Stimulated activated CD4-positive, alpha-beta T cell treated with anti-CD3 and anti-CD28 coated beads, Interleukin-15, amount 100 ng/mL, for 24 hours (primary cell): ENCODE measurements around the gene ARFRP1.

Experiments used
- DNase-seq: peaks from one replicate; pipeline ENCODE4 v3.0.0-alpha.2; 2020

ARFRP1 gene

GRCh38 chr20:63743210-63743970 is 35.6 kb upstream of the ARFRP1 start:
- no peak for DNase-seq

- DNase-seq, result no peak
Measured at GRCh38 chr20:63742381-63743024, 34.7 kb upstream of the ARFRP1 start.

GRCh38 chr20:63741676-63742380 is 34.1 kb upstream of the ARFRP1 start:
- DNase-seq, result no peak

DNA sequence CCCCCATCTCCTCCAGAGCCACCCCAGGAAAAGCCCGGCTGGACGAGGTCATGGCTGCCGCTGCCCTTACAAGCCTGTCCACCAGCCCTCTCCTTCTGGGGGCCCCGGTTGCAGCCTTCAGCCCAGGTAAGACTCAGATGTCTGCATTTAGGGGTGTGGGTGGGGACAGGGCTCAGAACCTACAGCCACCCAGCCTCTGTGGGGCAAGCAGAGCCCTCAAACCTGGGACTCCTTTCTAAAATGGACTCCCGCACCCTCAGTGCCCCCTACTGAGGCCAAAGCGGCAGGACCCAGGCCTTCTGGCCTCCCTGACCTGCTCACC is 33.5 kb upstream of the ARFRP1 start:
- no peak for DNase-seq

DNA sequence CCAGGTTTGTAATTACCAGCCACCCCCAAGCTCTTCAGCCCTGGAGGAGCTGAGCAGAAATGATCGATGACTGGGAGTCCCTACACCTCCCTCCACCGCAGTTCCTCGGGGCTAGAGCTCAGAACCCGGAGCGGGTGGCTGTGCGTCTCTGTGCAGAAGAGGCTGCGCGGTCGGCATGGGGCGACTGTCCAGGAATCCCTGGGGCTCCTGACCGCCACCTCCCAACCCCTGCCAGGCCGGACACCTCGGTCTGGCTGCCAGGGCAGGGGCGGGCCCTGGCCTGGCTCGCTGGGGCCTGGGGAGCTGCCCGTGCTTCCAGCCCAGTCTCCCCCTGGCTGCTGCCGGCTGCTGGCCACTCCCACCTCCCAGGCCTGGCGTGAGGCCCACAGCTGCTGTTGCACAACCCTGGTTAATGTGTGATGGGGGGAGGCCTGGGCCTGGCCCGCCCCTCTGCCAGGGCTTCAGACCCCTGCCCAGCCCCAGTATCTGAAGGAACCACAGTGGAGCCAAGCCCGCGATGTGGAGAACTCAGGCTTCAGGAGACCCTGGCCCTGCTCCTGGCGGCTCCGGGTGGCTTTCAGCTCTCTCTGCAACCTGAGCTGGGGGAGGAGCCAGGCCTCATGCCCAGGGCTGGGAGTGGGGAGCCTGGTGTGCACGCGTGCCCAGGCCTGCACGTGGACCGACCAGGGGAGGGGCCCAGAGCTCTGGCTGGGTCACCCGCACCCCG is 33.0 kb upstream of the ARFRP1 start:
- peak; percentile 49 for DNase-seq

DNA sequence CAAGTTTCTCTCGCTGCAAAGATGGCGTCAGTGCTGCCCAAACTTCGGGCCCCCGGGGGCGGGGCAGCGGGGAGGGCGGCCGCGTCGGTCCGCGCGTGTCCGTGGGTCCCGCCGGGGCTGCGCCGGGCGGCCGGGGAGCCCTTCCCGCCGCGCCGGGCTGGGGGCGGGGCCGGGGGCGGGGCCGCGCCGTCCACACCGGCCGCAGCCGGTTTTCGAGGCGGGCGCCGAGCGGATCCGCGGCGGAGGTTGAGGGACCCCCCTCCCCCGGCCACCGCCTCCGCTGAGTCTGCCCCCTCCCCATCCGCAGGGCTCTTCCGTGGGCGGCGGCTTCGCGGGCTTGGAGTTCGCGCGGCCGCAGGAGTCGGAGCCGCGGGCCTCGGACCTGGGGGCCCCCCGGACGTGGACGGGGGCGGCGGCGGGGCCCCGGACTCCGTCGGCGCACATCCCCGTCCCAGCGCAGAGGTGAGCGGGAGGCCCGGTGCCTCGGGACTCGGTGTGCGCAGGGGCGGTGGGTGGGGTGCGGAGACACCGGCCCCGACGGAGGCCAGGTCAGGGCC is 32.4 kb upstream of the ARFRP1 start:
- DNase-seq, result peak; percentile 57

DNA sequence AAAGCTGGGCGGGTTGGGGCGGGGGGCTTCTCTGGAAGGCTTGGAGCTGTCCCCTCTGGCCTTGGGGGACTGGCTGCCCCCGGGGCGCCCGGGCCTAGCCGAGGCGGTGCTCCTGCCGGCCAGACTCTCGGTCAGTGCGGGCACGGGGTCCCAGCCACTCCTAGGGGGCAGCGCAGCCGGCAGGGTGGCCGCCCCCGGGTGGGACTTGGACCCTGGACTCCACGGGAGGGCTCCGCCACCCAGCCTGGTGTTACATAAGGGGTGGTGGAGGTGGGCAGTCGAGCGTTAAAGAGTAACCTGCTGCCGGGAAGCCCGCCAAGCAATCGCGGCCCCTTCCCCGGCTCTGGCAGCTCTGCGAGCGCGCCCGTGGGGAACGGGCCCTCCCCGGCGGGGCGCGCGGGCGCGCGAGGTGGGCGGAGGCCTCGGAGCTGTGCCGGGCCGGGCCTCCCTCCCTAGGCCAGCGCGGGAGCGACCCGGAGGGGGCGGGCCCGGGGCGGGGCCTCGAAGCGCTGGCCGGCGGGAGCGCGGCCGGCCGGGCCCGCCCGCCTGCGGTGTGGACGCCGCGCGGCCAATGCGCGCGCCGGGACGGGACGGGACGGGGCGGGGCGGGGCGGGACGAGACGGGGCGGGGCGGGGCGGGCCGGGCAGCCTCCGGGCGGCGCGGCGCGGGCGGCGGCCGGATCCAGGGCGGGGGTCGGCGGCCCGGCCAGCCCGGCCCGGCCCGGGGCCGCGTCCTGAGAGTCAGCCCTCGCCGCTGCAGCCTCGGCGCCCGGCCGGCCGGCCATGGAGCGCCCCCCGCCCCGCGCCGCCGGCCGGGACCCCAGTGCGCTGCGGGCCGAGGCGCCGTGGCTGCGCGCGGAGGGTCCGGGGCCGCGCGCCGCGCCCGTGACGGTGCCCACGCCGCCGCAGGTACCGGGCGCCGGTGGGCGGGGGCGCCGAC is 31.6 kb upstream of the ARFRP1 start, which contains the start of gene SLC2A4RG:
Gene SLC2A4RG (plus strand): TSS at position 647 of the 940 bp plus-strand sequence. CDS start 137 bp downstream, at position 784.
- DNase-seq, result peak; percentile 78

- peak; percentile 54 for DNase-seq
Measured at GRCh38 chr20:63738687-63739129, 30.9 kb upstream of the ARFRP1 start.

DNA sequence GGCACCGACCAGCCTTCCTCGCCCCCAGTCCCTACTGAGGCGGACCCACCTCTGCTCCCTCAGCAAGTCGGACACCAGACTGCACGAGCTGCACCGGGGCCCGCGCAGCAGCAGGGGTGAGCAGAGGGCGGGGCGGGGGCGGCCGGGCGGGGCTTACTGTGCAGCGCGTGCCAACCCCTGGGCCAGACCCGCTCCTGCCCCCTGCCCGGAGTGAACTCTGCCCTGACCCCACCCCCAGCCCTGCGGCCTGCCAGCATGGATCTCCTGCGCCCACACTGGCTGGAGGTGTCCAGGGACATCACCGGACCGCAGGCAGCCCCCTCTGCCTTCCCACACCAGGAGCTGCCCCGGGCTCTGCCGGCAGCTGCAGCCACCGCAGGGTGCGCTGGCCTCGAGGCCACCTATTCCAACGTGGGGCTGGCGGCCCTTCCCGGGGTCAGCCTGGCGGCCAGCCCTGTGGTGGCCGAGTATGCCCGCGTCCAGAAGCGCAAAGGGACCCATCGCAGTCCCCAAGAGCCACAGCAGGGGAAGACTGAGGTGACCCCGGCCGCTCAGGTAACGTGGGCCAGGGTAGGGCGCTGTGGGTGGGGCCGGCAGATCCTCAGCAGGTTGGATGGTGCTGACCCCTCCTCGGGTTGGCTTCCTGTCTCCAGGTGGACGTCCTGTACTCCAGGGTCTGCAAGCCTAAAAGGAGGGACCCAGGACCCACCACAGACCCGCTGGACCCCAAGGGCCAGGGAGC is 30.3 kb upstream of the ARFRP1 start:
- DNase-seq, result peak; percentile 44

- DNase-seq, result no peak
Measured at GRCh38 chr20:63737695-63737944, 29.8 kb upstream of the ARFRP1 start.

- peak; percentile 66 for DNase-seq
Measured at GRCh38 chr20:63736893-63737694, 29.3 kb upstream of the ARFRP1 start.

- DNase-seq, result peak; percentile 68
Measured at GRCh38 chr20:63735859-63736718, 28.3 kb upstream of the ARFRP1 start, which contains the start of gene LIME1. Gene LIME1 (plus strand): TSS chr20:63736664. CDS start chr20:63737550, 886 bp downstream.

- no peak for DNase-seq
Measured at GRCh38 chr20:63734946-63735858, 27.4 kb upstream of the ARFRP1 start.

DNA sequence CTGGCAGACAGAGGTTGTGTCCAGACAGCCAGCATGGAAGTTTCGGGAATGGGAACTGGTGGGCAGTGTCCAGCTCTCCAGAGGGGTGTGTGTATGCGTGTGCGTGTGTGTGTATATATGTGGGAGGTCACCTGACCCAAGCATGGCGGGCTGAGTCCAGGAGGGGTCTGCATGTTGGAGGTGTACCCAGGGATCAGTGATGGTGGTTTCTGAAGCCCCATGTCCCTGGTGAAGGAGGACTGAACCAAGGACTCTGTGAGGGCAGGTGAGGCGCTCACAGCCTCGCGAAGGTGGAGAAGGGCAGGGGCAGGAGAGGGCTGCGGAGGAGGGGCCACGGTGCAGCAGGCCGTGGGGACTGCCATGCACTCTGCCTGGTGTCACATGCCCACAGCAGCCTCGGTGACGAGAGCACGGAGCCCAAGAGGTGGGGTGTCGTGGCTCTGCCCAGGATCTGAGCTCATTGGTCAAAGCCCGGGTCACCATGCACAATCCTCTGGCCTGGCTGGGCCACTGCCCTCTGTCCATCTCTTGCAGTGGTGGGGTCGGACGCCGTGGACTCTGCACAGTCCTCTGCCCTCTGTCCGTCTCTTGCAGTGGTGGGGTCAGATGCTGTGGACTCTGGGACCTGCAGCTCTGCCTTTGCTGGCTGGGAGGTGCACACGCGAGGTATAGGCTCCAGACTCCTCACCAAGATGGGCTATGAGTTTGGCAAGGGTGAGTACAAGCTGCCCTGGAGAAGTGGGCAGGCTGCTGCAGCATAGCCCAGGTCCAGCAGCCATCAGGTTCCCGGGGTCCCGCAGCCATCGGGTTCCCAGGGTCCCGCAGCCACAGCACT is 26.6 kb upstream of the ARFRP1 start:
- no peak for DNase-seq

- no peak for DNase-seq
Measured at GRCh38 chr20:63733579-63734081, 25.9 kb upstream of the ARFRP1 start.

DNA sequence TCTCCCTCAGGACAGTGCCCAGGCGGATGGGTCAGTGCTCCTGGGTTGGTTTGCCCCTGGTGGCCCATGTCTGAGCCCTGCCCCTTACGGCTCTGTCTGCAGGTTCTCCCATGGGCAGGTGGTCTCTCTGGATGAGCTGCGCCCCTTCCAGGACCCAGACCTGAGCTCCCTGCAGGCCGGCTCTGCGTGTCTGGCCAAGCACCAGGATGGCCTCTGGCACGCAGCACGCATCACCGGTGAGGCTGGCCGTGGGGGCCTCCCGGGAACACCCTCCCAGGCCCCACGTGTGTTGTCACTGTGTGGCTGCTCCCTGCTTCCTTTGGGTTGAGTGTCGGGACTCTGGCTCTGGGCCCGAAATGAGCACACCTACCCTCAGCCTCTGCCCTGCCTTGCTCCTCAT is 25.3 kb upstream of the ARFRP1 start:
- DNase-seq, result no peak
